Neural cell (in vitro differentiated cells): ENCODE results near the gene GNG5. TPM values are rescaled to one million over a fixed set of nuclear protein-coding genes. Genes with fewer than 3 reads are reported as not detected.

Experiments used
- H2AFZ ChIP-seq: fragments of 200-600, 300-800 bp; sonication (generic), shearing (Covaris generic); 2 replicates; pipeline ENCODE4 v1.6.0; 2014; ENCODE audit warnings: low read depth, mild to moderate bottlenecking, antibody characterized with exemption, low read length, moderate library complexity
- H3F3A ChIP-seq: fragments of 200-600 bp; shearing (Covaris generic); 2 replicates; pipeline ENCODE4 v1.6.1; 2016; ENCODE audit warnings: mild to moderate bottlenecking, moderate library complexity, mixed read lengths, antibody characterized with exemption, low read length; ENCODE audit not compliant: insufficient read depth, poor library complexity, severe bottlenecking
- H3K27ac ChIP-seq: fragments of 200-600, 300-800 bp; sonication (generic), shearing (Covaris generic); 2 replicates; pipeline ENCODE4 v1.5.1; 2014; ENCODE audit warnings: mild to moderate bottlenecking, low read length, moderate library complexity
- H3K27me3 ChIP-seq: fragments of 300-800, 200-600 bp; sonication (generic), shearing (Covaris generic); 2 replicates; pipeline ENCODE4 v1.6.0; 2014; ENCODE audit warnings: mild to moderate bottlenecking, low read depth, low read length, moderate library complexity; ENCODE audit not compliant: insufficient read depth
- H3K36me3 ChIP-seq: fragments of 300-800, 200-600 bp; sonication (generic), shearing (Covaris generic); 2 replicates; pipeline ENCODE4 v1.5.1; 2014; ENCODE audit warnings: mild to moderate bottlenecking, antibody characterized with exemption, low read length, moderate library complexity; ENCODE audit not compliant: insufficient read depth
- H3K4me2 ChIP-seq: fragments of 300-800, 200-600 bp; sonication (generic), shearing (Covaris generic); 2 replicates; pipeline ENCODE4 v1.6.0; 2014; ENCODE audit warnings: mild to moderate bottlenecking, low read length
- H3K4me3 ChIP-seq: fragments of 300-800, 200-600 bp; sonication (generic), shearing (Covaris generic); 2 replicates; pipeline ENCODE4 v1.5.1; 2014; ENCODE audit warnings: mild to moderate bottlenecking, low read length, moderate library complexity
- H3K79me2 ChIP-seq: fragments of 200-600 bp; shearing (Covaris generic); replicated peaks from 2 replicates; pipeline ENCODE4 v1.6.0; 2014; ENCODE audit warnings: mild to moderate bottlenecking, low read length, moderate library complexity; ENCODE audit not compliant: insufficient read depth
- H3K9ac ChIP-seq: fragments of 300-800, 200-600 bp; sonication (generic), shearing (Covaris generic); 2 replicates; pipeline ENCODE4 v1.6.1; 2016; ENCODE audit warnings: mild to moderate bottlenecking, low read length, mixed read lengths
- H3K9me2 ChIP-seq: fragments of 200-600 bp; shearing (Covaris generic); 2 replicates; pipeline ENCODE4 v1.6.1; 2016; ENCODE audit warnings: mild to moderate bottlenecking, low read length, mixed read lengths; ENCODE audit not compliant: insufficient read depth
- H3K9me3 ChIP-seq: fragments of 200-600, 300-800 bp; sonication (generic), shearing (Covaris generic); 2 replicates; pipeline ENCODE4 v1.6.1; 2016; ENCODE audit warnings: mild to moderate bottlenecking, mixed run types, low read length, moderate library complexity, mixed read lengths
- H4K20me1 ChIP-seq: fragments of 200-600 bp; shearing (Covaris generic); 2 replicates; pipeline ENCODE4 v1.6.1; 2016; ENCODE audit warnings: mild to moderate bottlenecking, mixed run types; ENCODE audit not compliant: insufficient read depth
- CTCF ChIP-seq: fragments of 450-650 bp; IDR thresholded peaks from 2 replicates; pipeline ENCODE4 v1.5.1; 2014; ENCODE audit warnings: antibody characterized with exemption, mild to moderate bottlenecking, moderate library complexity; ENCODE audit not compliant: poor library complexity, severe bottlenecking
- EP300 ChIP-seq: fragments of 450-650 bp; conservative IDR thresholded peaks from 2 replicates; pipeline ENCODE4 v1.6.1; 2014; ENCODE audit warnings: antibody characterized with exemption, mild to moderate bottlenecking, moderate library complexity; ENCODE audit not compliant: poor library complexity, severe bottlenecking
- EZH2 ChIP-seq: fragments of 200-600, 300-800 bp; shearing (Covaris generic), sonication (generic); IDR thresholded peaks from 2 replicates; pipeline ENCODE4 v1.6.1; 2014; ENCODE audit warnings: antibody characterized with exemption, low read length, borderline replicate concordance, mild to moderate bottlenecking; ENCODE audit not compliant: insufficient read depth, poor library complexity, severe bottlenecking
- MXI1 ChIP-seq: fragments of 450-650 bp; conservative IDR thresholded peaks from 2 replicates; pipeline ENCODE4 v1.6.1; 2014; ENCODE audit warnings: antibody characterized with exemption, mild to moderate bottlenecking; ENCODE audit not compliant: poor library complexity, severe bottlenecking
- POLR2AphosphoS5 ChIP-seq: IDR thresholded peaks from 2 replicates; pipeline ENCODE4 v1.6.1; 2012
- RAD21 ChIP-seq: fragments of 450-650 bp; conservative IDR thresholded peaks from 2 replicates; pipeline ENCODE4 v1.6.1; 2014; ENCODE audit warnings: antibody characterized with exemption, mild to moderate bottlenecking, moderate library complexity
- REST ChIP-seq: IDR thresholded peaks from 2 replicates; pipeline ENCODE4 v1.6.1; 2012; ENCODE audit warnings: borderline replicate concordance
- SMC3 ChIP-seq: fragments of 450-650 bp; conservative IDR thresholded peaks from 2 replicates; pipeline ENCODE4 v1.6.1; 2014; ENCODE audit warnings: antibody characterized with exemption, mild to moderate bottlenecking, moderate library complexity; ENCODE audit not compliant: poor library complexity
- TAF1 ChIP-seq: IDR thresholded peaks from 2 replicates; pipeline ENCODE4 v1.6.1; 2012; ENCODE audit warnings: low read depth
- polyA plus RNA-seq: library from polyadenylated mRNA; depleted of rRNA; stranded (reverse); fragments of >200 nt; gene quantifications from 2 replicates; pipeline ENCODE4 v1.2.3, GENCODE V29; 2014

The GNG5 gene
- polyA plus RNA-seq, 1 donor from 2014 or later: 1.5 TPM

- Histone ChIP-seq H3F3A (no peaks in the 10 kb centered on the region), H4K20me1 (no peaks in the 10 kb centered on the region), H3K27me3 (no peaks in the 10 kb centered on the region), H2AFZ (no peak overlapping the region), H3K9me2 (no peaks in the 10 kb centered on the region), H3K4me2 (no peak overlapping the region), H3K4me3 (no peak overlapping the region), H3K27ac (no peak overlapping the region), H3K9me3 (no peaks in the 10 kb centered on the region), H3K9ac (no peak overlapping the region), H3K36me3 (no peaks in the 10 kb centered on the region), H3K79me2 (no peaks in the 10 kb centered on the region)
- TF ChIP-seq TAF1 (no peak), RAD21 (no peak), MXI1 (no peak), REST (no peak), EZH2 (no peak), CTCF (no peak)
These were observed 33.6 kb upstream of the GNG5 start for GRCh38 chr1:84539972-84540371.

- no peaks in the 10 kb centered on the region for H3K9me2 ChIP-seq
- H3K36me3 ChIP-seq: no peaks in the 10 kb centered on the region
- no peaks in the 10 kb centered on the region for H3K9me3 ChIP-seq
- no peaks in the 10 kb centered on the region for H3F3A ChIP-seq
- no peak for TF ChIP-seq SMC3
- TF ChIP-seq EZH2: no peak
- TF ChIP-seq CTCF: no peak
- no peak for TF ChIP-seq EP300
- TF ChIP-seq MXI1: no peak
- TF ChIP-seq POLR2AphosphoS5: no peak
- TF ChIP-seq TAF1: no peak
- TF ChIP-seq RAD21: no peak
- no peak for TF ChIP-seq REST
- H3K27ac ChIP-seq: no peak overlapping the region
- no peak overlapping the region for H3K4me2 ChIP-seq
- no peak overlapping the region for H2AFZ ChIP-seq
- H3K79me2 ChIP-seq: no peaks in the 10 kb centered on the region
- no peaks in the 10 kb centered on the region for H3K27me3 ChIP-seq
- no peaks in the 10 kb centered on the region for H4K20me1 ChIP-seq
- H3K4me3 ChIP-seq: no peak overlapping the region
- no peak overlapping the region for H3K9ac ChIP-seq
These were observed 32.2 kb upstream of the GNG5 start for GRCh38 chr1:84538599-84538998.
